ENCODE data around the gene GRIFIN.

The GRIFIN gene

GRCh38 chr7:2518737-2519118, 42.5 kb upstream of the GRIFIN start:
- POLR2A ChIA-PET = no interaction called here
- TF ChIP-seq, protein P1, sequence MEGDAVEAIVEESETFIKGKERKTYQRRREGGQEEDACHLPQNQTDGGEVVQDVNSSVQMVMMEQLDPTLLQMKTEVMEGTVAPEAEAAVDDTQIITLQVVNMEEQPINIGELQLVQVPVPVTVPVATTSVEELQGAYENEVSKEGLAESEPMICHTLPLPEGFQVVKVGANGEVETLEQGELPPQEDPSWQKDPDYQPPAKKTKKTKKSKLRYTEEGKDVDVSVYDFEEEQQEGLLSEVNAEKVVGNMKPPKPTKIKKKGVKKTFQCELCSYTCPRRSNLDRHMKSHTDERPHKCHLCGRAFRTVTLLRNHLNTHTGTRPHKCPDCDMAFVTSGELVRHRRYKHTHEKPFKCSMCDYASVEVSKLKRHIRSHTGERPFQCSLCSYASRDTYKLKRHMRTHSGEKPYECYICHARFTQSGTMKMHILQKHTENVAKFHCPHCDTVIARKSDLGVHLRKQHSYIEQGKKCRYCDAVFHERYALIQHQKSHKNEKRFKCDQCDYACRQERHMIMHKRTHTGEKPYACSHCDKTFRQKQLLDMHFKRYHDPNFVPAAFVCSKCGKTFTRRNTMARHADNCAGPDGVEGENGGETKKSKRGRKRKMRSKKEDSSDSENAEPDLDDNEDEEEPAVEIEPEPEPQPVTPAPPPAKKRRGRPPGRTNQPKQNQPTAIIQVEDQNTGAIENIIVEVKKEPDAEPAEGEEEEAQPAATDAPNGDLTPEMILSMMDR (IDR thresholded peaks at IDR 0.05; ENCODE audit: insufficient read depth, low read length, missing control alignments) = no peak
- CTCF ChIA-PET = no interaction called here
- DNase-seq (ENCODE audit: low read depth, low spot score) = no peak
- peak overlapping the region; percentile 49 for H3K4me3 ChIP-seq (ENCODE audit: low read depth, low read length)

DNA sequence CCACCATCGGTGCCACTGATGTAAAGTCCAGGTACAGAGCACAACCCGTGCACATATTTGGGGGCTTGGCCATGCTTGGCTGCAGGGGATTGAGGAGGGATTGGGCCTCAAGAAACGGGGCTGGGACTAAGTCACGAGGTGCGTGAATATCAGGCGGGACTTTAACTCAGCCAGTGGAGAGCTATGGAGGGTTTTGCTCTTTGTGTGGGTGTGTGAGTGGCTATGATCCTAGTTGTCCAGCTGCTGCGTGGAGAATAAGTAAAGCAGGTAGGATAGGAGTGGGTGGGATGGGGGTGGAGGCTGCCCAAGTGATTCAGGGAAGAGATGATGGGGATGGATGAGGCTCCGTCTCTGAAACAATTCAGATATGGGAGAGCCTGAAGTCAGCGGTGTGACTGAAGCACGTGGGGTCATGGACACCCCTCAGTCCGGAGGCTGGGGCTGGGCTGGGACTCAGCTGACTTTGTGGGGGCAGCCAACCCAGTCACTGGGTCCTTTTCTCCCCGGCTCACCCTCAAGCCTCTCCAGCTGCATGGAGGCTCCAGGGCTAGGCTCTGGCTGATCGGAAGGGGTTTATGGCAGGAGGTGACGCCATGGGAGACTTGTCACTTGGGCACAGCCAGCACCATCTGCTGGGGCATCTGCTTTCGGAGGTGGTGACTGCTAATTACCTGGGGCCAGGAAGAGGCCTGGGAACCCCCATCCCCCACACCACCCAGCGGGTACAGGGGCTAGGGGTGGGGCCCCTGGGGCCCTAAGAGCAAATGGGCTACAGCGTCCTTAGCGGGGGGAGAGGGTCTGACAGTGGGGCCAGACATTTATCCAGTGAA, 41.7 kb upstream of the GRIFIN start:
- H3K4me3 ChIP-seq (ENCODE audit: low read depth, low read length) = no peak overlapping the region
- POLR2A ChIA-PET = interaction anchor here (0.9 to 1.3 kb wide), 3 partner anchors 9 to 50 kb away, joined by 3 to 5 read pairs (median 4); no protein-coding TSS in a partner anchor
- CTCF ChIA-PET = interaction anchor here (1.1 to 1.3 kb wide), 4 partner anchors 10 to 66 kb away, joined by 3 to 5 read pairs (median 4); no protein-coding TSS in a partner anchor
- DNase-seq (ENCODE audit: low read depth, low spot score) = no peak
- TF ChIP-seq, protein P1 (IDR thresholded peaks at IDR 0.05; ENCODE audit: insufficient read depth, low read length, missing control alignments) = no peak

DNA sequence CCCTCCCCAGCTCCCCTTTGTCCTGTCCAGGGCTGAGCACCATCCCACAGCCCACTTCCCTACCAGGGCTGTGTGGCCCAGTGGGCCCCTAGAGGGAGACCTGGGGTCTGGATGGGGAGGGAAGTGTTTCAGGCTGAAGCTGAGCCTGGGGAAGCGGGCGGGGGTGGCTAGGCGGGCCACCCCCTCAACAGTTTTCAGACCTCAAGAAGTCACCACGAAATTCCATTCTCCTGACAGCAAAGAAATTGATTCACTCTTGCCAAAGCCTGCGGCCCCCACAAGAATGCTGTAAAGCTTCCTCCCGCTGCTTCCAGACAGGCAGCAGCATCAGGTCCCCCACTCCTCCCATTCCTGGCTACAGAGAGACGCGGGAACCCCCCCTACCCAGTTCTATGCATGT, 40.8 kb upstream of the GRIFIN start:
- TF ChIP-seq, protein P1 (IDR thresholded peaks at IDR 0.05; ENCODE audit: insufficient read depth, low read length, missing control alignments) = peak; percentile 29
- DNase-seq (ENCODE audit: low read depth, low spot score) = peak; percentile 77
- H3K4me3 ChIP-seq (ENCODE audit: low read depth, low read length) = 0 out of 2 replicates have a peak overlapping the region, but pooled peaks have one; percentile 18
- CTCF ChIA-PET = interaction anchor here (1.1 to 1.3 kb wide), 4 partner anchors 9 to 164 kb away, joined by 3 to 5 read pairs (median 4); no protein-coding TSS in a partner anchor
- POLR2A ChIA-PET = interaction anchor here (0.5 to 1.3 kb wide), 4 partner anchors 10 to 50 kb away, joined by 3 to 5 read pairs (median 4); no protein-coding TSS in a partner anchor

DNA sequence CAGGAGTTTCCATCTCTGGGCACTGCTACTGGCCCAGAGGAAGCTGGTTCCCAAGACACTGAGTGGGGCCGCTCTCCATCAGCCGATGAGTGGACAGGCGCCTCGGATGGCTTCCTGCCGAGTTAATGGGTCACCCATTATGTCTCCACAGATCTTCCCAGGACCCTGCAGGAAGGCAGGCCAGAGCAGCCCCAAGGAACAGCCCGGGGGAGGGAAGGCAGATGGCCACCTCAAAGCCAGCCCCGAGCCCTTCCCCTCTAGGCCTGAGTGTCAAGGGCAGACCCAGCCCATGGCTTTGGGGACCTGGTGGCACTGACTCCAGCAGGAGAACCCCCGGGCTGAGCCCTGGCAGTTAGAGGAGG, 40.0 kb upstream of the GRIFIN start:
- H3K4me3 ChIP-seq (ENCODE audit: low read depth, low read length) = no peak overlapping the region
- no peak for DNase-seq (ENCODE audit: low read depth, low spot score)
- ChIA-PET CTCF (interaction anchor here (1.0 to 1.3 kb wide), 3 partner anchors 8 to 165 kb away, joined by 3 to 5 read pairs (median 5); no protein-coding TSS in a partner anchor), POLR2A (no interaction called here)
- TF ChIP-seq, protein P1 (IDR thresholded peaks at IDR 0.05; ENCODE audit: insufficient read depth, low read length, missing control alignments) = no peak

DNA sequence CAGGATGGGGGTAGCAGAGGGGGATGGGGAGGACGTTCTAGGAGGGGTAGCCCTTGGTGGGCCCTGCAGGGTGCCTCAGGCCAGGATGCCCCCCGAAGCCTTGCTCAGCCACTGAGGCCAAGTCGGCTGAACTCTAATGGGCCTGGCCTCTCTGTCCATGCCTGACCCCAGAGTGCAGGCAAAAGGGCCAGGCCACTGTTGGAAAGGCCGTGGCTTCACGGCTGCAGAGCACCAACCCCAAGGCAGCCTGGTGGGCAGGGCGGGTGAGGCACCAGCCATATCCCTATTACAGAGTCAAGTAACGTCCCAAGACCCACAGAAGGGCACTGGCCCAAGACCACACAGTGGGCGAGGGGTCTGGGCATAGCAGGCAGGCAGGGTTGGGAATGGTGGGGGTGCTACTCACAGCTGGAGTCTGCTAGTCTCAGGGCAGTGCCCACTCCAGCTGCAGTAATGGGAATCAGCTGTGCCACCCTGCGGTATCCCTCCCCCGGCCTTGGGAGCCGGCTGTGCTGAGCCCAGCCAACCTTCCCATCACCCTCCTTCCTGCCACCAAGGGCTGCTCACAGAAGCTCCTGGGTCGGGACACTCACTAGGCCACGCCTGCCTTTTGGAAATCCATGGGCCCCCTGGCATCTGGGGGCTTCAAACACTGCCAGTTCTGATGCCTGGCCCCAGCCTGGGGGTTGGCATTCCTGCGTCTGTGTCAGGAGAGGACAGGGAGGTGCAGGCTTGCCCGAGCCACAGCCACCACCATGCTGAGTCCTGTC, 39.4 kb upstream of the GRIFIN start:
- CTCF ChIA-PET = interaction anchor here (1.0 kb wide), 1 partner anchor 37 kb away, joined by 3 read pairs; no protein-coding TSS in a partner anchor
- TF ChIP-seq, protein P1 (IDR thresholded peaks at IDR 0.05; ENCODE audit: insufficient read depth, low read length, missing control alignments) = no peak
- DNase-seq (ENCODE audit: low read depth, low spot score) = no peak
- H3K4me3 ChIP-seq (ENCODE audit: low read depth, low read length) = no peak overlapping the region
- POLR2A ChIA-PET = no interaction called here
